WTC11 (cell line): Measurements from ENCODE around the gene SLA2. TPM values are rescaled to one million over a fixed set of nuclear protein-coding genes. Genes with fewer than 3 reads are reported as not detected.
A peak's percentile ranks its signal among the peaks of the same experiment; 100 is the strongest.

Experiments
- ATAC-seq: fragments of 200-7000 bp; cut with Tn5 transposase; 2 replicates; pipeline ENCODE4 v1.10.0; 2021; ENCODE audit warnings: mild to moderate bottlenecking, moderate library complexity
- CTCF ChIA-PET: fragments of 300-600 bp; sonication (Branson Sonifier 250); formaldehyde crosslinking; loops from one replicate; lab custom pipeline; 2021; ENCODE audit warnings: antibody characterized with exemption; lab: Charles Lee
- POLR2A ChIA-PET: fragments of 350-600 bp; sonication (Branson Sonifier 250); formaldehyde crosslinking; loops from one replicate; lab custom pipeline; 2021; ENCODE audit warnings: antibody characterized with exemption; lab: Charles Lee
- DNase-seq: peaks from one replicate; pipeline ENCODE4 v3.0.0; 2021; ENCODE audit warnings: low spot score
- H3K27ac Mint-ChIP-seq: 2 replicates; pipeline ENCODE4 v1.8.0; 2021; ENCODE audit warnings: mixed read lengths
- H3K27me3 Mint-ChIP-seq: 2 replicates; pipeline ENCODE4 v1.8.0; 2021; ENCODE audit warnings: low read depth, mild to moderate bottlenecking, moderate library complexity, mixed read lengths
- H3K36me3 Mint-ChIP-seq: 2 replicates; pipeline ENCODE4 v1.8.0; 2021; ENCODE audit warnings: mixed read lengths
- H3K4me1 Mint-ChIP-seq: 2 replicates; pipeline ENCODE4 v1.8.0; 2022; ENCODE audit warnings: mixed read lengths
- H3K4me3 Mint-ChIP-seq: 2 replicates; pipeline ENCODE4 v1.8.0; 2021; ENCODE audit warnings: mild to moderate bottlenecking, moderate library complexity, mixed read lengths
- H3K9me3 Mint-ChIP-seq: 2 replicates; pipeline ENCODE4 v1.8.0; 2021; ENCODE audit warnings: mixed read lengths
- ATF1 ChIP-seq: sonication (generic); formaldehyde crosslinking; IDR thresholded peaks from 2 replicates; pipeline ENCODE4 v1.8.1; 2023; ENCODE audit warnings: mild to moderate bottlenecking, moderate library complexity, missing genetic modification reagents
- CREB1 ChIP-seq: sonication (generic); formaldehyde crosslinking; IDR thresholded peaks from 2 replicates; pipeline ENCODE4 v1.8.0; 2023; ENCODE audit warnings: mild to moderate bottlenecking, missing genetic modification reagents
- ESRRA ChIP-seq: sonication (generic); formaldehyde crosslinking; IDR thresholded peaks from 2 replicates; pipeline ENCODE4 v1.8.1; 2022; ENCODE audit warnings: mild to moderate bottlenecking, missing genetic modification reagents, borderline replicate concordance
- FOXJ3 ChIP-seq: sonication (generic); formaldehyde crosslinking; IDR thresholded peaks from 2 replicates; pipeline ENCODE4 v1.9.0; 2021; ENCODE audit warnings: missing genetic modification reagents, mild to moderate bottlenecking, borderline replicate concordance
- FOXP1 ChIP-seq: sonication (generic); formaldehyde crosslinking; IDR thresholded peaks from 2 replicates; pipeline ENCODE4 v1.8.0; 2022; ENCODE audit warnings: missing genetic modification reagents, mild to moderate bottlenecking, moderate library complexity, borderline replicate concordance
- NFE2L1 ChIP-seq: sonication (generic); formaldehyde crosslinking; IDR thresholded peaks from 2 replicates; pipeline ENCODE4 v1.8.1; 2023; ENCODE audit warnings: missing genetic modification reagents
- NR1H2 ChIP-seq: sonication (generic); formaldehyde crosslinking; IDR thresholded peaks from 2 replicates; pipeline ENCODE4 v1.9.0; 2021; ENCODE audit warnings: mild to moderate bottlenecking, moderate library complexity, missing genetic modification reagents
- NR2C2 ChIP-seq: sonication (generic); formaldehyde crosslinking; IDR thresholded peaks from 2 replicates; pipeline ENCODE4 v1.8.0; 2022; ENCODE audit warnings: mild to moderate bottlenecking, missing genetic modification reagents
- RELA ChIP-seq: sonication (generic); formaldehyde crosslinking; IDR thresholded peaks from 2 replicates; pipeline ENCODE4 v1.8.1; 2022; ENCODE audit warnings: missing genetic modification reagents, mild to moderate bottlenecking, borderline replicate concordance
- SMAD4 ChIP-seq: sonication (generic); formaldehyde crosslinking; IDR thresholded peaks from 2 replicates; pipeline ENCODE4 v1.8.0; 2022; ENCODE audit warnings: mild to moderate bottlenecking, missing genetic modification reagents
- ZNF671 ChIP-seq: fragments of 250-450 bp; sonication (Bioruptor Pico); IDR thresholded peaks from 2 replicates; pipeline ENCODE4 v1.8.0; 2021; ENCODE audit warnings: mild to moderate bottlenecking
- total RNA-seq: library from RNA; stranded (reverse); gene quantifications from 3 replicates; pipeline ENCODE4 v1.2.3, GENCODE V29; 2021
- TF ChIP-seq, protein P1 (sequence below): sonication (generic); formaldehyde crosslinking; IDR thresholded peaks from 2 replicates; pipeline ENCODE4 v1.8.1; 2022; ENCODE audit warnings: mild to moderate bottlenecking, missing genetic modification reagents, moderate library complexity, borderline replicate concordance
- TF ChIP-seq, protein P2 (sequence below): sonication (generic); formaldehyde crosslinking; IDR thresholded peaks from 2 replicates; pipeline ENCODE4 v1.8.1; 2023; ENCODE audit warnings: mild to moderate bottlenecking, missing genetic modification reagents
- TF ChIP-seq, protein P3 (sequence below): sonication (generic); formaldehyde crosslinking; IDR thresholded peaks from 2 replicates; pipeline ENCODE4 v1.8.1; 2023; ENCODE audit warnings: mild to moderate bottlenecking, missing genetic modification reagents
- TF ChIP-seq, protein P4 (sequence below): fragments of 250-450 bp; sonication (Bioruptor Pico); conservative IDR thresholded peaks from 2 replicates; pipeline ENCODE4 v1.9.0; 2021; ENCODE audit warnings: mild to moderate bottlenecking
- TF ChIP-seq, protein P5 (sequence below): sonication (generic); formaldehyde crosslinking; IDR thresholded peaks from 2 replicates; pipeline ENCODE4 v1.8.0; 2022; ENCODE audit warnings: mild to moderate bottlenecking, missing genetic modification reagents
- TF ChIP-seq, protein P6 (sequence below): sonication (generic); formaldehyde crosslinking; IDR thresholded peaks from 2 replicates; pipeline ENCODE4 v1.8.1; 2023; ENCODE audit warnings: mild to moderate bottlenecking, missing genetic modification reagents, moderate library complexity
- TF ChIP-seq, protein P7 (sequence below): sonication (generic); formaldehyde crosslinking; IDR thresholded peaks from 2 replicates; pipeline ENCODE4 v1.8.1; 2023; ENCODE audit warnings: mild to moderate bottlenecking, moderate library complexity, missing genetic modification reagents
- TF ChIP-seq, protein P8 (sequence below): sonication (generic); formaldehyde crosslinking; IDR thresholded peaks from 2 replicates; pipeline ENCODE4 v1.8.0; 2022; ENCODE audit warnings: mild to moderate bottlenecking, missing genetic modification reagents

SLA2 gene
- total RNA-seq, 1 experiment from 2014 or later: 0.17 TPM

DNA sequence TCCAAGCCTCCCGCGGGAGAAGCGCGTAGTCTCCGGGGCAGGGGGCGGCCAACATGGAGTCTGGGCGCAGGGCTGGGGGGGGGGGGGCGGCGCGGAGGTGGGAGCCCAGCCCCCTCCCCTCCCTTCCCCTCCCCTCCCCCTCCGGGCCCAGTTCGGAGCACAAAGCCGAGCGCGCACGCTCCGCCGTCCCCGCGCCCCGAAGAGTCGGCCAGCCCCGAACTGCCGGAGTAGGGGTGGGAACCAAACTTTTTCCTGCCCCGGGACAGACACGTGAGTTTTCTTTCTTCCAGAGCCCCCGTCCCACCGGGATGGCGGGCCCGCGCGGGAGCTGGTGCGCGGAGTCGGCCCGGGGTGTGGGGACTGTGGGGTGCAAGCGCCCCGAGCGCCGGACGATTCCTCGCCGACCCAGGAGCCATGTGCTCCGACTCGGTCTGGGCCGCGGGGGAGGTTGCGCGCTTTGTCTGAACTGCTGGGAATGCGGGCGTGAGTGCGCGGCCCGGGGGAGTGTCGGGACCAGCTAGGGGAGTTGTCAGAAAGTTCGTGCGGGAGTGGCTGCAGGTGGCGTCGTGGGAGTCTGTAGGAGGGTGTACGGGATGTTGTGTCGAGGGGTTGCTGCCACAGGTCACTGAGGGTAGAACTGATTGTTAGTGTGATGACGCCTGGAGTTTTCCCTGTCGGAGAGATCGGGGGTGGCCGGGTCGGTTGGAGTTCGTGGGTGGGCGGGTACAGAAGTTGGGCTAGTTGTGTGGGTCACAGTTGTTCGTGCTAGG is 71.4 kb downstream of the SLA2 start:
- DNase-seq: peak; percentile 67
- peak; percentile 1; the same call in 1 of the 2 replicates for ATAC-seq
- Mint-ChIP-seq H3K4me1 (peaks cover 52% of the 10 kb centered on the region), H3K9me3 (no peaks in the 10 kb centered on the region), H3K36me3 (peaks cover 14% of the 10 kb centered on the region), H3K27me3 (no peaks in the 10 kb centered on the region), H3K27ac (peak overlapping the region; percentile 51), H3K4me3 (peak overlapping the region; percentile 86)
- POLR2A ChIA-PET: interaction anchor here (0.7 to 5.8 kb wide), 6 partner anchors 10 to 103 kb away, joined by 3 to 54 read pairs (median 4); partner anchors contain the start of gene RAB5IF
- CTCF ChIA-PET: interaction anchor here (1.1 to 3.5 kb wide), 6 partner anchors 11 to 31 kb away, joined by 3 to 32 read pairs (median 10); partner anchors contain the start of gene RAB5IF
- TF ChIP-seq, protein P1, sequence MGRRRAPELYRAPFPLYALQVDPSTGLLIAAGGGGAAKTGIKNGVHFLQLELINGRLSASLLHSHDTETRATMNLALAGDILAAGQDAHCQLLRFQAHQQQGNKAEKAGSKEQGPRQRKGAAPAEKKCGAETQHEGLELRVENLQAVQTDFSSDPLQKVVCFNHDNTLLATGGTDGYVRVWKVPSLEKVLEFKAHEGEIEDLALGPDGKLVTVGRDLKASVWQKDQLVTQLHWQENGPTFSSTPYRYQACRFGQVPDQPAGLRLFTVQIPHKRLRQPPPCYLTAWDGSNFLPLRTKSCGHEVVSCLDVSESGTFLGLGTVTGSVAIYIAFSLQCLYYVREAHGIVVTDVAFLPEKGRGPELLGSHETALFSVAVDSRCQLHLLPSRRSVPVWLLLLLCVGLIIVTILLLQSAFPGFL (CRISPR knock-in tag): no peak
- TF ChIP-seq NFE2L1 (CRISPR knock-in tag) (peak; percentile 71; the same call in 1 of the 2 replicates), CREB1 (CRISPR knock-in tag) (no peak), ZNF671 (no peak), FOXJ3 (CRISPR knock-in tag) (no peak), SMAD4 (CRISPR knock-in tag) (no peak), FOXP1 (CRISPR knock-in tag) (peak; percentile 57; the same call in 1 of the 2 replicates), NR1H2 (CRISPR knock-in tag) (no peak), NR2C2 (CRISPR knock-in tag) (no peak), RELA (CRISPR knock-in tag) (no peak), ATF1 (CRISPR knock-in tag) (no peak), ESRRA (CRISPR knock-in tag) (no peak)
- TF ChIP-seq, protein P2, sequence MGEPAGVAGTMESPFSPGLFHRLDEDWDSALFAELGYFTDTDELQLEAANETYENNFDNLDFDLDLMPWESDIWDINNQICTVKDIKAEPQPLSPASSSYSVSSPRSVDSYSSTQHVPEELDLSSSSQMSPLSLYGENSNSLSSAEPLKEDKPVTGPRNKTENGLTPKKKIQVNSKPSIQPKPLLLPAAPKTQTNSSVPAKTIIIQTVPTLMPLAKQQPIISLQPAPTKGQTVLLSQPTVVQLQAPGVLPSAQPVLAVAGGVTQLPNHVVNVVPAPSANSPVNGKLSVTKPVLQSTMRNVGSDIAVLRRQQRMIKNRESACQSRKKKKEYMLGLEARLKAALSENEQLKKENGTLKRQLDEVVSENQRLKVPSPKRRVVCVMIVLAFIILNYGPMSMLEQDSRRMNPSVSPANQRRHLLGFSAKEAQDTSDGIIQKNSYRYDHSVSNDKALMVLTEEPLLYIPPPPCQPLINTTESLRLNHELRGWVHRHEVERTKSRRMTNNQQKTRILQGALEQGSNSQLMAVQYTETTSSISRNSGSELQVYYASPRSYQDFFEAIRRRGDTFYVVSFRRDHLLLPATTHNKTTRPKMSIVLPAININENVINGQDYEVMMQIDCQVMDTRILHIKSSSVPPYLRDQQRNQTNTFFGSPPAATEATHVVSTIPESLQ (CRISPR knock-in tag): no peak
- TF ChIP-seq, protein P3, sequence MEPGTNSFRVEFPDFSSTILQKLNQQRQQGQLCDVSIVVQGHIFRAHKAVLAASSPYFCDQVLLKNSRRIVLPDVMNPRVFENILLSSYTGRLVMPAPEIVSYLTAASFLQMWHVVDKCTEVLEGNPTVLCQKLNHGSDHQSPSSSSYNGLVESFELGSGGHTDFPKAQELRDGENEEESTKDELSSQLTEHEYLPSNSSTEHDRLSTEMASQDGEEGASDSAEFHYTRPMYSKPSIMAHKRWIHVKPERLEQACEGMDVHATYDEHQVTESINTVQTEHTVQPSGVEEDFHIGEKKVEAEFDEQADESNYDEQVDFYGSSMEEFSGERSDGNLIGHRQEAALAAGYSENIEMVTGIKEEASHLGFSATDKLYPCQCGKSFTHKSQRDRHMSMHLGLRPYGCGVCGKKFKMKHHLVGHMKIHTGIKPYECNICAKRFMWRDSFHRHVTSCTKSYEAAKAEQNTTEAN (CRISPR knock-in tag): 0 out of 2 replicates have a peak, but pooled peaks have one; percentile 54
- TF ChIP-seq, protein P4, sequence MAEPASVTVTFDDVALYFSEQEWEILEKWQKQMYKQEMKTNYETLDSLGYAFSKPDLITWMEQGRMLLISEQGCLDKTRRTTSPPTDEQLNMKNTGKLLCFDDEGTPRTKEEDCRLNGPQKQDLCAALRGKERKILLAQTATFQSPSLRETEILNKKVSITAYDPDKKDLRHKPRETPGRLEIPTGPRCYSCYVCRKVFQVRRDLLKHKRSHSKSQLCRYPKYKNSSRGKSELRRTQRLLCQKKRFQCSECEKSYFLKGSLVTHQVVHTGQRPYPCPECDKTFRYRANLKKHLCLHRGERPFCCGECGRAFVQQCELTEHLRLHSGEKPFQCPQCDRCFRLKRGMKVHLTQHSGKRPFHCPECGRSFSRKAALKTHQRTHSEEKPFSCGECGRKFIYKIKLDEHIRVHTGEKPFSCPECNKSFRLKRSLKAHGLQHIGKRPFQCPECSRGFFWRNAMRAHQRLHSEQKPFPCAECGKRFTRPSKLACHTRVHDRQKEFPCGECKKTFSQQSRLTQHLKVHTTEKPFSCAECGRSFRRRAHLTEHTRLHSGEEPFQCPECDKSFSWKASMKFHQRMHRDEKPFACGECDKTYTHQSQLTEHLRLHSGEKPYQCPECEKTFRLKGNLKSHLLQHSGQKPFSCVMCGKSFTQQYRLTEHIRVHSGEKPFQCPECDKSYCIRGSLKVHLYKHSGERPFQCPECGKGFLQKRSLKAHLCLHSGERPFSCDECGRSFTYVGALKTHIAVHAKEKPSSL (CRISPR knock-in tag): no peak
- TF ChIP-seq, protein P5, sequence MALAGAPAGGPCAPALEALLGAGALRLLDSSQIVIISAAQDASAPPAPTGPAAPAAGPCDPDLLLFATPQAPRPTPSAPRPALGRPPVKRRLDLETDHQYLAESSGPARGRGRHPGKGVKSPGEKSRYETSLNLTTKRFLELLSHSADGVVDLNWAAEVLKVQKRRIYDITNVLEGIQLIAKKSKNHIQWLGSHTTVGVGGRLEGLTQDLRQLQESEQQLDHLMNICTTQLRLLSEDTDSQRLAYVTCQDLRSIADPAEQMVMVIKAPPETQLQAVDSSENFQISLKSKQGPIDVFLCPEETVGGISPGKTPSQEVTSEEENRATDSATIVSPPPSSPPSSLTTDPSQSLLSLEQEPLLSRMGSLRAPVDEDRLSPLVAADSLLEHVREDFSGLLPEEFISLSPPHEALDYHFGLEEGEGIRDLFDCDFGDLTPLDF (CRISPR knock-in tag): no peak
- TF ChIP-seq, protein P6, sequence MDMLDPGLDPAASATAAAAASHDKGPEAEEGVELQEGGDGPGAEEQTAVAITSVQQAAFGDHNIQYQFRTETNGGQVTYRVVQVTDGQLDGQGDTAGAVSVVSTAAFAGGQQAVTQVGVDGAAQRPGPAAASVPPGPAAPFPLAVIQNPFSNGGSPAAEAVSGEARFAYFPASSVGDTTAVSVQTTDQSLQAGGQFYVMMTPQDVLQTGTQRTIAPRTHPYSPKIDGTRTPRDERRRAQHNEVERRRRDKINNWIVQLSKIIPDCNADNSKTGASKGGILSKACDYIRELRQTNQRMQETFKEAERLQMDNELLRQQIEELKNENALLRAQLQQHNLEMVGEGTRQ (CRISPR knock-in tag): no peak
- TF ChIP-seq, protein P7, sequence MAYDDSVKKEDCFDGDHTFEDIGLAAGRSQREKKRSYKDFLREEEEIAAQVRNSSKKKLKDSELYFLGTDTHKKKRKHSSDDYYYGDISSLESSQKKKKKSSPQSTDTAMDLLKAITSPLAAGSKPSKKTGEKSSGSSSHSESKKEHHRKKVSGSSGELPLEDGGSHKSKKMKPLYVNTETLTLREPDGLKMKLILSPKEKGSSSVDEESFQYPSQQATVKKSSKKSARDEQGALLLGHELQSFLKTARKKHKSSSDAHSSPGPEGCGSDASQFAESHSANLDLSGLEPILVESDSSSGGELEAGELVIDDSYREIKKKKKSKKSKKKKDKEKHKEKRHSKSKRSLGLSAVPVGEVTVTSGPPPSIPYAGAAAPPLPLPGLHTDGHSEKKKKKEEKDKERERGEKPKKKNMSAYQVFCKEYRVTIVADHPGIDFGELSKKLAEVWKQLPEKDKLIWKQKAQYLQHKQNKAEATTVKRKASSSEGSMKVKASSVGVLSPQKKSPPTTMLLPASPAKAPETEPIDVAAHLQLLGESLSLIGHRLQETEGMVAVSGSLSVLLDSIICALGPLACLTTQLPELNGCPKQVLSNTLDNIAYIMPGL (CRISPR knock-in tag): peak; percentile 57; the same call in 1 of the 2 replicates
- TF ChIP-seq, protein P8, sequence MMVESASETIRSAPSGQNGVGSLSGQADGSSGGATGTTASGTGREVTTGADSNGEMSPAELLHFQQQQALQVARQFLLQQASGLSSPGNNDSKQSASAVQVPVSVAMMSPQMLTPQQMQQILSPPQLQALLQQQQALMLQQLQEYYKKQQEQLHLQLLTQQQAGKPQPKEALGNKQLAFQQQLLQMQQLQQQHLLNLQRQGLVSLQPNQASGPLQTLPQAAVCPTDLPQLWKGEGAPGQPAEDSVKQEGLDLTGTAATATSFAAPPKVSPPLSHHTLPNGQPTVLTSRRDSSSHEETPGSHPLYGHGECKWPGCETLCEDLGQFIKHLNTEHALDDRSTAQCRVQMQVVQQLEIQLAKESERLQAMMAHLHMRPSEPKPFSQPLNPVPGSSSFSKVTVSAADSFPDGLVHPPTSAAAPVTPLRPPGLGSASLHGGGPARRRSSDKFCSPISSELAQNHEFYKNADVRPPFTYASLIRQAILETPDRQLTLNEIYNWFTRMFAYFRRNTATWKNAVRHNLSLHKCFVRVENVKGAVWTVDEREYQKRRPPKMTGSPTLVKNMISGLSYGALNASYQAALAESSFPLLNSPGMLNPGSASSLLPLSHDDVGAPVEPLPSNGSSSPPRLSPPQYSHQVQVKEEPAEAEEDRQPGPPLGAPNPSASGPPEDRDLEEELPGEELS (CRISPR knock-in tag): peak; percentile 57; the same call in 1 of the 2 replicates
